ENCODE measurements around the gene MLYCD.

Gene MLYCD

DNA sequence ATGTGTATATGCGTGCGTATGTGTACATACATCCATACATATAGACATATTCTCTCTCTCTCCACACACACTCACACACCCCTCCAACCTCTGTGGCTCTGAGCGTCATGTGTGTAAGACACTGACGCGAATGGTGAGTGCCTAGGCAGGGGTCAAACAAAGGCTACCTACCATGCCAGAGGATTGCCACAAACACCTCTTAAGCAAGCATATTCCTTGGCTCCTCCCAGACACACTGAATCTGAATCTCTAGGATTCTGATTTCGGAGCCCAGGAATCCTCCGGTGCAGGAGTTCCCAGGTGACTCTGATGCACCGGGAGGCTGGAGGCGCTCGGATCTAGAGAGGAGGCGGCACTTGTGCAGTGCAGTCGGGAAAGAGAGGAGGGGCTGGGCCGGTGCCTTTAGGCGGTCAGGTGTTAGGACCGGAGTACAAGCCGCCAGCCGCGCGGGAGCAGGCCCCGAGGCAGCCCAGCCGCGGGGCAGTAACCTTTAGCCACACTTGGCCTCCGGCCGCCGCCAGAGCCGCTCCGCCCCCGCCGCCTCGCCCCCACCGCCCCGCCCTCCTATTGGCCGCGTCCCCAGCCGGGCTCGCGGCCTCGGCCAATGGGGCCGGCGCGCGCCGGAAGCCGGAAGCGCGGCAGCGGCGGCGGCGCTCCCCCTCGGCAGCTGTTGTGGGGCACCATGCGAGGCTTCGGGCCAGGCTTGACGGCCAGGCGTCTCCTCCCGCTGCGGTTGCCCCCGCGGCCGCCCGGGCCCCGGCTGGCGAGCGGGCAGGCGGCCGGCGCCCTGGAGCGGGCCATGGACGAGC lies at the start of gene MLYCD:
MLYCD (plus strand) TSS at position 653 of the 809 bp plus-strand sequence; CDS start at position 683, 30 bp downstream.
- TF ChIP-seq, protein P1, sequence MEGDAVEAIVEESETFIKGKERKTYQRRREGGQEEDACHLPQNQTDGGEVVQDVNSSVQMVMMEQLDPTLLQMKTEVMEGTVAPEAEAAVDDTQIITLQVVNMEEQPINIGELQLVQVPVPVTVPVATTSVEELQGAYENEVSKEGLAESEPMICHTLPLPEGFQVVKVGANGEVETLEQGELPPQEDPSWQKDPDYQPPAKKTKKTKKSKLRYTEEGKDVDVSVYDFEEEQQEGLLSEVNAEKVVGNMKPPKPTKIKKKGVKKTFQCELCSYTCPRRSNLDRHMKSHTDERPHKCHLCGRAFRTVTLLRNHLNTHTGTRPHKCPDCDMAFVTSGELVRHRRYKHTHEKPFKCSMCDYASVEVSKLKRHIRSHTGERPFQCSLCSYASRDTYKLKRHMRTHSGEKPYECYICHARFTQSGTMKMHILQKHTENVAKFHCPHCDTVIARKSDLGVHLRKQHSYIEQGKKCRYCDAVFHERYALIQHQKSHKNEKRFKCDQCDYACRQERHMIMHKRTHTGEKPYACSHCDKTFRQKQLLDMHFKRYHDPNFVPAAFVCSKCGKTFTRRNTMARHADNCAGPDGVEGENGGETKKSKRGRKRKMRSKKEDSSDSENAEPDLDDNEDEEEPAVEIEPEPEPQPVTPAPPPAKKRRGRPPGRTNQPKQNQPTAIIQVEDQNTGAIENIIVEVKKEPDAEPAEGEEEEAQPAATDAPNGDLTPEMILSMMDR (IDR thresholded peaks at IDR 0.05) = no peak

DNA sequence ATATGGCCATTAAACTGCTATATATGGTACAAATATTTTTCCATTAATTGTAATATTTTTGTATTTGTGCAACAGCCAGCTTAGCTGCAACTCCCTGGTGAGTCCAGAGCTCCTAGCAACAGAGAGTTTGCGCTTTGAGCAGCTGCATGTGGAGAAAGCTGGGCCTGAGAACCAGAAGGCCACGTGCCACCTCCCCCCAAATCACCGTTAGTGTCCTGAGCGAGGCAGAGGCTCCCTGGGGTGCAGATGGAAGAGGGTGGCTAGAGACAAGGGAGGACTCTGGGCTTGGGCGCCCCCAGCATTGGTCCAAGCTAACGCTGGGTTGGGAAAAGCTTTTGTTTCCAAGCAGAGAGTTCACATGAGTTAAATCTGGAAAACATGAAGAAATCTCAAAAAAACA lies 49.5 kb upstream of the MLYCD start:
- TF ChIP-seq, protein P1 (IDR thresholded peaks at IDR 0.05) = no peak

DNA sequence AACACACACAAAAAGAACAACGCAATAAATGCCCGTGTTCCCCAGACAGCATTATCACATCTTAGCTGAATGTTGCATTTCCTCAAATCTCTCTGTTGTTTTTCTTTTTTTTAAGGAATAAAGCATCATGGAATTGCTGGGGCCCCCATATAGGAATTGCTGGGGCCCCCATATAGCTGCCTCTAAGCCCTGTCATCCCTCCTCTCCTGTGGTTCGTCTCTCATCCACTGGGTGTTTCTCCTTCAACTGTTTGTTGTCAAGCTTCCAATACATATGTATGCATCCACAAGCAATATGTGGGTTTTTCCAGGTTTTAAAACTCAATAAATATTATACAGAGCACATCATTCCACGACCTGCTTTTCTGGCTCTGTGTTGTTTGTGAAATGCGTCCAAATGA lies 48.0 kb upstream of the MLYCD start:
- TF ChIP-seq, protein P1 (IDR thresholded peaks at IDR 0.05) = no peak

DNA sequence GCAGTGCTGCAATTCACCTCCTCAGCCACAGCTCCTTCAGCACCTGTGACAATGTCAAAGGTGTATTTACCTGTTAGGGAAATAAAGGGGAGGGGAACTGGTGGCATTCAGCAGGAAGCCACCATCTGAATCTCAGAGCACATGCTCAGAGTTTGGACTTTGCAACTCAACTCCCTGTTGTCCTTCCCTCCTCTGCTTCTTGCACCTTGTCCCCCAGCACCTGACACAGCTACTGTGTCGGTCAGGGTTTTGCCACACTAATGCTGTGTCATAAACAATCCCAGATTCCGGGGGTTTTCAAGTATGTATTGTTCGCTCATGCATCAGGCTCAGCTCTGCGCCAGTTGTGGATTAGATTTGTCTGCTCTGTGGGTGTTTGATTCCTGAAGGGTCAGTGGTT lies 47.4 kb upstream of the MLYCD start:
- TF ChIP-seq, protein P1 (IDR thresholded peaks at IDR 0.05) = no peak

DNA sequence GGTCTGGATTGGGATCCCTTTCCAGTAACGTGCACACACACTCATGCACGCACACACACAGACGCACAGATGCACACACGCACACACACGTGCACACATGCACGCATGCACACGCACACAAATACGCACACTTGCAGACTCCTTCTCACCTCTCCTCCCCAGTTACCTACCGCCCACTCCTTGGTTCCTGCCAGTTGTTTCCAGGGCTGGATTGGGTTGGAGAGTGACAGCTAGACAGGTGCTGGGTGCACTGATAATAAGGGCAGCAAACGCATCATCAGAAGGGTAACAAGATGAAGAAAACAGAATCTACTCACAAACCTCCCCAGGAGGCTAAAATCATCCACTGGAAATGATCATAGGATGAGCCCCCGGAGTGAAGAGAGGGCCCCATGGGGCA lies 46.1 kb upstream of the MLYCD start:
- TF ChIP-seq, protein P1 (IDR thresholded peaks at IDR 0.05) = no peak

DNA sequence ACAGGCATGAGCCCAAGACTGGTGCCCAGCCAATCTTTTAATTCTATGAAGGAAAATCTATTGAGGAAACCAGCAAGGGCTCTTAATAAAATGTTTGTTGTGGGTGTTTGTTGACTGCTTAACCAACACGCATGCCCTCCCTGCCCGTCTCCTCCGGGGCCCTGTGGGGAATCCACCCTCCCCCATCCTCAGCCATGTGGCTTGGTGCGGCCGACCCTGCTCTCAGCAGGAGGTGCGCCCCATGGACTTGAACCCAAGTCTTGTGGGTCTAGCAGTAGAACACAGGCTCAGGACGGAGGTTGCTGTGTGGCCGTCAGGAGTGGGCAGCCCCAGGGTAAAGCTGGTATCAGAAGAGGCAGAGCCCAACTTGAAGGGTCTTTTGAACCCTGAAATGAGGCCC lies 45.1 kb upstream of the MLYCD start:
- TF ChIP-seq, protein P1 (IDR thresholded peaks at IDR 0.05) = no peak

DNA sequence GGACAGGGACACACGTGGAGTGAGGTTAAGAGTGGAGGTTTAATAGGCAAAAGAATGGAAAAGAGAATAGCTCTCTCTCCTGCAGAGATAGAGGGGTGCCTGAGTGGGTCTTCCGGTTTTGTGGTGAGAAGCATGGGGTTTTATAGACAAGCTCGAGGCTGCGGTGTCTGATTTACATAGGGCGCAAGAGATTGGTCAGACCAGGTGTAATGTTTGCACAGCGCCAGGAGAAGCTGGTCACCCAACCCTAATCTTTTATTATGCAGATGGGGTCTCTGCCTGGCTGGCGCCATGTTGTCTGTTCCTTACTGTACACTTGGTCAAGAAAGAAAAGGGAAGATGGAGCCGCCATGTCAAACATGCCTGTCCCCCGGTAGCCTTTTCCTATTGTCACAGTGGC lies 44.5 kb upstream of the MLYCD start:
- TF ChIP-seq, protein P1 (IDR thresholded peaks at IDR 0.05) = no peak

All from LNCAP (cell line).